K562 (cell line): ENCODE results near the gene FREM3. TPM values are rescaled to one million over a fixed set of nuclear protein-coding genes. Genes with fewer than 3 reads are reported as not detected.

ENCODE experiments used
- ATAC-seq: fragments of 200-7000 bp; cut with Tn5 transposase; 3 replicates; pipeline ENCODE4 v1.9.1; 2020; ENCODE audit warnings: moderate library complexity
- BruUV-seq: library from RNA; stranded (reverse); fragments of 400-500 nt; replicated peaks from 2 replicates; lab custom pipeline; 2021; lab: Mats Ljungman, UMichigan
- CTCF ChIA-PET: fragments of 300-600 bp; formaldehyde crosslinking; extraction: SDS; loops from one replicate; lab custom pipeline; 2021; ENCODE audit warnings: low intra/inter-chr PET ratio; lab: Yijun Ruan, JAX
- POLR2A ChIA-PET: fragments of 300-600, 350-650 bp; sonication (Branson Sonifier 250); formaldehyde crosslinking; extraction: SDS; loops from one replicate; lab custom pipeline; 2021; ENCODE audit warnings: antibody characterized with exemption, inconsistent platforms; lab: Yijun Ruan, JAX
- DNase-seq, 4 experiments: peaks; one replicate each; pipeline versions ENCODE4 v3.0.0 to v3.0.0-alpha.2; 2011 to 2018; ENCODE audit warnings: low spot score in 3 of 4, mixed read lengths in 3 of 4; ENCODE audit errors: extremely low read depth in 1 of 4
- FAIRE-seq: peaks from 2 replicates; lab custom pipeline; 2011; peaks lifted over from hg19 to GRCh38; lab: Jason Lieb, UNC
- H2AFZ ChIP-seq: 2 replicates; pipeline ENCODE4 v1.6.0; 2011; ENCODE audit warnings: low read depth, low read length, control low read depth, inconsistent platforms
- H3K27ac ChIP-seq: fragments of 200-600 bp; 3 replicates; pipeline ENCODE4 v1.8.0; 2011; ENCODE audit warnings: low read depth, mild to moderate bottlenecking, control low read depth, inconsistent platforms, low read length, moderate library complexity, mixed read lengths; ENCODE audit errors: extremely low read depth
- H3K27me3 ChIP-seq, 2 experiments: fragments of 300-600 bp in 1 of 2; 2 replicates in 1 of 2; 3 replicates in 1 of 2; pipeline versions ENCODE4 v1.6.0 to v1.8.0; 2011; ENCODE audit warnings: inconsistent platforms in 2 of 2, low read length in 2 of 2, mild to moderate bottlenecking in 1 of 2, mixed read lengths in 1 of 2, moderate library complexity in 1 of 2; ENCODE audit not compliant: control insufficient read depth in 2 of 2, insufficient read depth in 2 of 2
- H3K36me3 ChIP-seq: fragments of 300-600 bp; 3 replicates; pipeline ENCODE4 v1.8.0; 2011; ENCODE audit warnings: mild to moderate bottlenecking, low read length, inconsistent platforms; ENCODE audit not compliant: control insufficient read depth, insufficient read depth
- H3K4me1 ChIP-seq, 2 experiments: fragments of 200-600 bp in 1 of 2; replicated peaks in 1 of 2; 2 replicates in 1 of 2; 3 replicates in 1 of 2; pipeline versions ENCODE4 v1.5.1 to v1.8.0; 2011; ENCODE audit warnings: inconsistent platforms in 2 of 2, low read length in 2 of 2, mild to moderate bottlenecking in 1 of 2, mixed read lengths in 1 of 2, moderate library complexity in 1 of 2; ENCODE audit not compliant: control insufficient read depth in 2 of 2, insufficient read depth in 2 of 2
- H3K4me2 ChIP-seq: 2 replicates; pipeline ENCODE4 v1.6.1; 2011; ENCODE audit warnings: low read length, control low read depth, inconsistent platforms, mixed read lengths; ENCODE audit not compliant: insufficient read depth
- H3K4me3 ChIP-seq: fragments of 200-600 bp; sonication (generic), shearing (Covaris generic); 2 replicates; pipeline ENCODE4 v1.5.1; 2016; ENCODE audit warnings: control low read depth, inconsistent platforms
- H3K79me2 ChIP-seq: fragments of 200-600 bp; 3 replicates; pipeline ENCODE4 v1.8.0; 2011; ENCODE audit warnings: low read length, inconsistent platforms; ENCODE audit not compliant: control insufficient read depth, insufficient read depth
- H3K9ac ChIP-seq, 2 experiments: 2 replicates each; pipeline versions ENCODE4 v1.6.0 to v1.6.1; 2011; ENCODE audit warnings: low read depth in 2 of 2, low read length in 2 of 2, control low read depth in 1 of 2, inconsistent platforms in 1 of 2, mild to moderate bottlenecking in 1 of 2, mixed read lengths in 1 of 2; ENCODE audit not compliant: insufficient read depth in 1 of 2
- H3K9me1 ChIP-seq: one replicate; pipeline ENCODE4 v1.6.0; 2011; ENCODE audit warnings: inconsistent platforms, mild to moderate bottlenecking, low read length, moderate library complexity; ENCODE audit not compliant: control insufficient read depth, insufficient read depth
- H3K9me3 ChIP-seq: replicated peaks from 2 replicates; pipeline ENCODE4 v1.5.1; 2011; ENCODE audit warnings: low read depth, low read length, inconsistent platforms; ENCODE audit not compliant: control insufficient read depth, insufficient read depth
- H4K20me1 ChIP-seq: replicated peaks from 2 replicates; pipeline ENCODE4 v1.6.1; 2011; ENCODE audit warnings: low read length, inconsistent platforms, mixed read lengths; ENCODE audit not compliant: control insufficient read depth, insufficient read depth
- ARHGAP35 ChIP-seq: fragments of 450-650 bp; IDR thresholded peaks from 2 replicates; pipeline ENCODE4 v1.6.1; 2018; ENCODE audit not compliant: partially characterized antibody
- ELK1 ChIP-seq: sonication (generic); formaldehyde crosslinking; IDR thresholded peaks from 2 replicates; pipeline ENCODE4 v1.8.1; 2022; ENCODE audit warnings: missing genetic modification reagents
- FOSL1 ChIP-seq: fragments of 200-800 bp; sonication (Bioruptor generic); conservative IDR thresholded peaks from 2 replicates; pipeline ENCODE4 v1.6.1; 2016; ENCODE audit warnings: missing genetic modification characterization, missing compliant biosample characterization
- GABPB1 ChIP-seq: sonication (generic); formaldehyde crosslinking; IDR thresholded peaks from 2 replicates; pipeline ENCODE4 v1.8.0; 2022; ENCODE audit warnings: mild to moderate bottlenecking, missing genetic modification reagents
- HEY1 ChIP-seq: fragments of 250-450 bp; sonication (Bioruptor Pico); IDR thresholded peaks from 2 replicates; pipeline ENCODE4 v1.5.0; 2020; ENCODE audit warnings: mild to moderate bottlenecking, moderate library complexity, borderline replicate concordance
- NFYB ChIP-seq: IDR thresholded peaks from 2 replicates; pipeline ENCODE4 v1.6.1; 2011; ENCODE audit warnings: mild to moderate bottlenecking, moderate library complexity; ENCODE audit not compliant: insufficient read length; ENCODE audit errors: extremely low read depth
- NR2C2 ChIP-seq, 2 experiments: fragments of 200-800 bp in 1 of 2; sonication (Bioruptor generic) in 1 of 2; sonication (generic) in 1 of 2; formaldehyde crosslinking in 1 of 2; IDR thresholded peaks; 2 replicates each; pipeline versions ENCODE4 v1.6.1 to v1.8.0; 2016 to 2022; ENCODE audit warnings: mild to moderate bottlenecking in 1 of 2, missing compliant biosample characterization in 1 of 2, missing genetic modification characterization in 1 of 2, missing genetic modification reagents in 1 of 2
- PCBP2 ChIP-seq: fragments of 200-400 bp; formaldehyde crosslinking; IDR thresholded peaks from 2 replicates; pipeline ENCODE4 v1.6.1; 2018; ENCODE audit warnings: low read length, low read depth, mild to moderate bottlenecking, moderate library complexity; ENCODE audit not compliant: poor library complexity, severe bottlenecking
- PHF21A ChIP-seq: fragments of 450-650 bp; IDR thresholded peaks from 2 replicates; pipeline ENCODE4 v1.6.1; 2017; ENCODE audit warnings: low read depth, borderline replicate concordance
- SOX6 ChIP-seq: fragments of 450-650 bp; IDR thresholded peaks from 2 replicates; pipeline ENCODE4 v1.6.1; 2014; ENCODE audit warnings: mild to moderate bottlenecking
- SRF ChIP-seq, 2 experiments: fragments of 250-450, 450-650 bp in 1 of 2; sonication (Bioruptor Pico) in 1 of 2; sonication (generic) in 1 of 2; formaldehyde crosslinking; IDR thresholded peaks; 2 replicates each; pipeline versions ENCODE4 v1.5.0 to v1.5.1; 2020 to 2022; ENCODE audit warnings: mild to moderate bottlenecking in 1 of 2, missing genetic modification reagents in 1 of 2
- STAT5B ChIP-seq: fragments of 250-450 bp; sonication (Bioruptor Pico); IDR thresholded peaks from 2 replicates; pipeline ENCODE4 v1.8.0; 2021; ENCODE audit warnings: mild to moderate bottlenecking, inconsistent platforms
- TAF9B ChIP-seq: fragments of 450-650 bp; IDR thresholded peaks from 2 replicates; pipeline ENCODE4 v1.6.1; 2018; ENCODE audit warnings: mild to moderate bottlenecking; ENCODE audit not compliant: partially characterized antibody
- TEAD1 ChIP-seq, 2 experiments: fragments of 450-650 bp in 1 of 2; sonication (generic) in 1 of 2; formaldehyde crosslinking; IDR thresholded peaks; 2 replicates each; pipeline versions ENCODE4 v1.4.0 to v1.8.0; 2020 to 2022; ENCODE audit warnings: mild to moderate bottlenecking in 2 of 2, missing genetic modification reagents in 1 of 2
- TRIM28 ChIP-seq: fragments of 450-650 bp; IDR thresholded peaks from 2 replicates; pipeline ENCODE4 v1.6.1; 2017
- ZNF589 ChIP-seq: fragments of 200-800 bp; sonication (Bioruptor generic); IDR thresholded peaks from 2 replicates; pipeline ENCODE4 v1.6.1; 2016; ENCODE audit warnings: low read depth, missing genetic modification characterization, missing compliant biosample characterization
- WGBS: fragments of 100-300 bp; shearing (Covaris generic); methylation state at CpG from one replicate; pipeline ENCODE4 v1.1.6; 2016; ENCODE audit warnings: low coverage, mixed read lengths; ENCODE audit not compliant: insufficient coverage; ENCODE audit errors: missing lambda C conversion rate; 5-methylcytosine and 5-hydroxymethylcytosine counted together
- in situ Hi-C: fragments of 300-500 bp; cut with MboI; formaldehyde crosslinking; loops from 4 replicates; pipeline ENCODE4 v1.15.0; 2018; ENCODE audit warnings: inconsistent platforms, mixed read lengths
- intact Hi-C: fragments of 100-400 bp; cut with micrococcal nuclease; formaldehyde crosslinking; loops from 2 replicates; pipeline ENCODE4 v1.14.2; 2022
- polyA plus RNA-seq, 8 experiments: library from polyadenylated mRNA; depleted of rRNA in 4 of 8; stranded (reverse) in 5 of 8; unstranded in 3 of 8; fragments of >200 nt; fragmentation: Nextera tagmentation in 2 of 8; fragmentation: Illumina TruSeq in 1 of 8; extraction: Ambion mirVana in 2 of 8; extraction: Trizol in 1 of 8; gene quantifications; 2 replicates each; pipeline versions ENCODE4 v1.2.1 to v1.2.3, GENCODE V29; 2011 to 2014; ENCODE audit warnings: inconsistent platforms in 1 of 8, missing spikeins in 1 of 8
- total RNA-seq, 7 experiments: library from RNA; depleted of rRNA in 6 of 7; stranded (reverse); fragments of >200 nt in 6 of 7; fragmentation: Illumina TruSeq in 2 of 7; extraction: Trizol in 2 of 7; gene quantifications; 2 replicates each; pipeline versions ENCODE4 v1.2.1 to v1.2.3, GENCODE V29; 2011 to 2021; ENCODE audit warnings: low replicate concordance in 1 of 7

FREM3 gene
- total and polyA plus RNA-seq, 9 of the 15 experiments (the other 6 are each of a cell fraction or from before 2014, with no cell fraction given) = not detected

GRCh38 chr4:143618811-143619210 is 81.7 kb downstream of the FREM3 start:
- CTCF ChIA-PET = no interaction called here
- intact Hi-C loops = no loop called here
- no peak for ATAC-seq

GRCh38 chr4:143617994-143618679 is 82.3 kb downstream of the FREM3 start:
- Histone ChIP-seq H3K4me2 (no peak overlapping the region), H2AFZ (no peak overlapping the region), H3K36me3 (no peaks in the 10 kb centered on the region), H3K9me3 (no peaks in the 10 kb centered on the region), H3K4me3 (no peak overlapping the region), H3K27ac (no peak overlapping the region), H3K4me1 (no peaks in the 10 kb centered on the region), H3K27me3 (no peaks in the 10 kb centered on the region; a peak in 2 of 5 replicates), H4K20me1 (no peaks in the 10 kb centered on the region), H3K9me1 (no peaks in the 10 kb centered on the region), H3K79me2 (no peaks in the 10 kb centered on the region), H3K9ac (no peak overlapping the region)
- no peak for DNase-seq
- BruUV-seq = no TSS peak
- WGBS = 0% methylated on average over 6 of the region's 6 CpGs
- ATAC-seq = no peak
- in situ Hi-C loops = no loop called here
- ChIA-PET CTCF (no interaction called here), POLR2A (interaction anchor here (1.0 kb wide), 1 partner anchor 16 kb away, joined by 4 read pairs; no protein-coding TSS in a partner anchor)
- intact Hi-C loops = no loop called here
- FAIRE-seq = no peak
- TF ChIP-seq NFYB (no peak), NR2C2 (CRISPR knock-in tag; IDR thresholded peaks at IDR 0.05) (no peak), NR2C2 (tag; IDR thresholded peaks at IDR 0.05) (no peak), ZNF589 (no peak), GABPB1 (CRISPR knock-in tag) (no peak), STAT5B (CRISPR knock-in tag) (no peak), ARHGAP35 (no peak), PCBP2 (no peak), TEAD1 (CRISPR knock-in tag; IDR thresholded peaks at IDR 0.05) (no peak), HEY1 (CRISPR knock-in tag) (no peak), TRIM28 (no peak), SRF (CRISPR knock-in tag; IDR thresholded peaks at IDR 0.05) (no peak), TAF9B (no peak), FOSL1 (tag) (no peak), ELK1 (CRISPR knock-in tag) (no peak)

More at GRCh38 chr4:143618811-143619210, 81.7 kb downstream of the FREM3 start:
- no peaks in the 10 kb centered on the region for H3K4me1 ChIP-seq
- H3K36me3 ChIP-seq = no peaks in the 10 kb centered on the region
- no peaks in the 10 kb centered on the region for H3K79me2 ChIP-seq
- no peak overlapping the region for H3K4me2 ChIP-seq
- BruUV-seq = no TSS peak
- FAIRE-seq (no peak), DNase-seq (no peak)
- H3K27ac ChIP-seq = no peak overlapping the region
- TF ChIP-seq SOX6 = peak; percentile 55; the same call in 1 of the 2 replicates
- no peak for TF ChIP-seq PHF21A
- in situ Hi-C loops = no loop called here
- no peak overlapping the region for H3K9ac ChIP-seq
- H2AFZ ChIP-seq = no peak overlapping the region
- no peak overlapping the region for H3K4me3 ChIP-seq
- no peaks in the 10 kb centered on the region for H3K9me1 ChIP-seq
- no peaks in the 10 kb centered on the region; a peak in 1 of 5 replicates for H3K27me3 ChIP-seq
- no peaks in the 10 kb centered on the region for H3K9me3 ChIP-seq
- POLR2A ChIA-PET = interaction anchor here (1.0 kb wide), 1 partner anchor 16 kb away, joined by 4 read pairs; no protein-coding TSS in a partner anchor
- WGBS = 0% methylated on average over 1 of the region's 1 CpG
- H4K20me1 ChIP-seq = no peaks in the 10 kb centered on the region
